Fibroblast of the conjunctiva (primary cell): Measurements from ENCODE around the gene TAGAP.
"Not testable (repeated sequence)": the region's sequence is repeated elsewhere in the genome, so short reads cannot be mapped to it uniquely, and the experiment has no call there.

Experiments used
- DNase-seq: peaks from one replicate; pipeline ENCODE4 v3.0.0-alpha.2; 2010; ENCODE audit warnings: low read depth

TAGAP gene

GRCh38 chr6:159043947-159044346 is 844 bp downstream of the TAGAP start:
- no peak for DNase-seq

GRCh38 chr6:159043251-159043650 is 1.5 kb downstream of the TAGAP start:
- DNase-seq: no peak

- DNase-seq: no peak
Observed at GRCh38 chr6:159042826-159043181, 2.0 kb downstream of the TAGAP start.

- peak; percentile 35 for DNase-seq
Observed at GRCh38 chr6:159042003-159042825, 2.6 kb downstream of the TAGAP start.

- DNase-seq: no peak
Observed at GRCh38 chr6:159041181-159041580, 3.6 kb downstream of the TAGAP start.

GRCh38 chr6:159039885-159040258 is 4.9 kb downstream of the TAGAP start:
- no peak for DNase-seq

GRCh38 chr6:159038914-159039884 is 5.6 kb downstream of the TAGAP start:
- DNase-seq: no peak

GRCh38 chr6:159038318-159038717 is 6.5 kb downstream of the TAGAP start:
- DNase-seq: not testable (repeated sequence)

- no peak for DNase-seq
Observed at GRCh38 chr6:159037756-159038290, 7.0 kb downstream of the TAGAP start.

- DNase-seq: no peak
Observed at GRCh38 chr6:159036673-159037072, 8.1 kb downstream of the TAGAP start.

GRCh38 chr6:159035891-159036290 is 8.9 kb downstream of the TAGAP start:
- no peak for DNase-seq

- no peak for DNase-seq
Observed at GRCh38 chr6:159033160-159034049, 11.4 kb downstream of the TAGAP start.

GRCh38 chr6:159031846-159032245 is 12.9 kb downstream of the TAGAP start:
- DNase-seq: no peak

- DNase-seq: no peak
Observed at GRCh38 chr6:159030168-159030567, 14.6 kb downstream of the TAGAP start.

- DNase-seq: not testable (repeated sequence)
Observed at GRCh38 chr6:159025224-159025623, 19.6 kb downstream of the TAGAP start.

GRCh38 chr6:159023893-159024292 is 20.9 kb downstream of the TAGAP start:
- no peak for DNase-seq

- no peak for DNase-seq
Observed at GRCh38 chr6:159020011-159020410, 24.8 kb downstream of the TAGAP start.

GRCh38 chr6:159017757-159018559 is 26.8 kb downstream of the TAGAP start:
- DNase-seq: no peak

GRCh38 chr6:159014406-159014805 is 30.4 kb downstream of the TAGAP start:
- no peak for DNase-seq

GRCh38 chr6:159013229-159013628 is 31.6 kb downstream of the TAGAP start:
- no peak for DNase-seq

- DNase-seq: no peak
Observed at GRCh38 chr6:159012201-159012600, 32.6 kb downstream of the TAGAP start.
